ENCODE results near the gene WDR70. TPM values are rescaled to one million over a fixed set of nuclear protein-coding genes. Genes with fewer than 3 reads are reported as not detected.

Gene WDR70
- polyA plus RNA-seq, 1 of the 3 experiments (the other 2 are of a cell fraction), result 14.2 TPM

GRCh38 chr5:37638897-37639296 lies 259.8 kb downstream of the WDR70 start:
- no peak for DNase-seq
- no peaks in the 10 kb centered on the region for H3F3A ChIP-seq (replicated peaks; ENCODE audit: insufficient read depth)
- no peaks in the 10 kb centered on the region for H3K27me3 ChIP-seq (ENCODE audit: insufficient read depth)
- no peaks in the 10 kb centered on the region; the same call in 1 of the 2 replicates for H3K79me2 ChIP-seq (ENCODE audit: insufficient read depth)
- no peaks in the 10 kb centered on the region for H3K36me3 ChIP-seq (replicated peaks in 1 of 2; ENCODE audit: control insufficient read depth in 1 of 2, insufficient read depth in 2 of 2, low read length in 1 of 2)
- WGBS (ENCODE audit: low lambda C conversion rate), result 68% methylated on average over 1 of the region's 1 CpG
- no peak overlapping the region for H3K4me3 ChIP-seq (ENCODE audit: low read depth in 2 of 2, low read length in 1 of 2)
- H3K9me2 ChIP-seq, result no peaks in the 10 kb centered on the region
- no peaks in the 10 kb centered on the region for H3K9me3 ChIP-seq
- no peak overlapping the region for H2AFZ ChIP-seq (ENCODE audit: low read depth)
- no peak overlapping the region for H3K9ac ChIP-seq
- no peak overlapping the region for H3K27ac ChIP-seq (ENCODE audit: low read depth in 2 of 2, low read length in 1 of 2)
- no peaks in the 10 kb centered on the region for H4K20me1 ChIP-seq (ENCODE audit: insufficient read depth)
- CTCF ChIA-PET, result interaction anchor here (1.4 kb wide), 1 partner anchor 10 kb away, joined by 3 read pairs; no protein-coding TSS in a partner anchor
- no peaks in the 10 kb centered on the region; a peak in 1 of 4 replicates for H3K4me1 ChIP-seq (ENCODE audit: control insufficient read depth in 1 of 2, insufficient read depth in 2 of 2, low read depth in 1 of 2, low read length in 1 of 2)
- H3K4me2 ChIP-seq, result no peak overlapping the region
- POLR2A ChIA-PET, result no interaction called here
- TF ChIP-seq EP300 (IDR thresholded peaks at IDR 0.05; ENCODE audit: borderline replicate concordance in 1 of 2, low read depth in 1 of 2, low read length in 1 of 2), result no peak
- no peak for TF ChIP-seq SIN3A (IDR thresholded peaks at IDR 0.05; ENCODE audit: borderline replicate concordance, low read depth, low read length)
- TF ChIP-seq RCOR1 (IDR thresholded peaks at IDR 0.05; ENCODE audit: low read length), result no peak
- no peak for TF ChIP-seq EZH2phosphoT487 (IDR thresholded peaks at IDR 0.05; ENCODE audit: borderline replicate concordance, low read depth)
- TF ChIP-seq USF1 (IDR thresholded peaks at IDR 0.05; ENCODE audit: borderline replicate concordance, low read depth), result no peak
- no peak for TF ChIP-seq RAD21 (IDR thresholded peaks at IDR 0.05; ENCODE audit: low read length)
- no peak for TF ChIP-seq SMC3 (IDR thresholded peaks at IDR 0.05; ENCODE audit: low read depth, low read length)

DNA sequence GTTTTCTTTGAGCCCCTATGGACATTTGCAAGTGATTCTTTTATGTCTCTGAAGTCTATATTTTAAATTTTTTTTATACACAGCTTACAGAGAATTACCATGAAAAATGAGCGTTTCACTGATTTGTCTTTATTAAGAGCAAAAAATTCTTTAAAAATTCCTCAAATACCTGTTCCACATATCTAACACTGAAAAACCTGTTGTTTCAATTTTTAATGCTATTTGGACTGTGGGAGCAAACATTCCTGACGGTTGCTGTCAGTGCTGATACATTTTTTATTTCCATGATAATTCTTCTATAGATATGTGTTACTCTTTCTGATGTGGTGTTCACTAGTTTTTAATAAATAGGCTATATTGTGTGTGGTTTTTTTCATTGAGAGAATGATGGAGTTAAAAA lies 261.0 kb downstream of the WDR70 start:
- Histone ChIP-seq H3K36me3 (replicated peaks in 1 of 2; ENCODE audit: control insufficient read depth in 1 of 2, insufficient read depth in 2 of 2, low read length in 1 of 2) (peaks cover 0 to 3% of the 10 kb centered on the region in 2 experiments), H3K9me2 (no peaks in the 10 kb centered on the region), H3K79me2 (ENCODE audit: insufficient read depth) (no peaks in the 10 kb centered on the region; the same call in 1 of the 2 replicates), H3K27ac (ENCODE audit: low read depth in 2 of 2, low read length in 1 of 2) (no peak overlapping the region), H3K9ac (no peak overlapping the region), H3K27me3 (ENCODE audit: insufficient read depth) (no peaks in the 10 kb centered on the region), H3K4me3 (ENCODE audit: low read depth in 2 of 2, low read length in 1 of 2) (no peak overlapping the region), H3K4me2 (no peak overlapping the region), H3F3A (replicated peaks; ENCODE audit: insufficient read depth) (no peaks in the 10 kb centered on the region), H4K20me1 (ENCODE audit: insufficient read depth) (no peaks in the 10 kb centered on the region), H2AFZ (ENCODE audit: low read depth) (no peak overlapping the region), H3K9me3 (peaks cover 10% of the 10 kb centered on the region; the same call in 1 of the 2 replicates), H3K4me1 (ENCODE audit: control insufficient read depth in 1 of 2, insufficient read depth in 2 of 2, low read depth in 1 of 2, low read length in 1 of 2) (no peaks in the 10 kb centered on the region; a peak in 1 of 4 replicates)
- POLR2A ChIA-PET, result no interaction called here
- no peak for DNase-seq
- TF ChIP-seq TCF12 (IDR thresholded peaks at IDR 0.05), result no peak
- peak; percentile 31; the same call in 1 of the 2 replicates for TF ChIP-seq TEAD4 (IDR thresholded peaks at IDR 0.05; ENCODE audit: borderline replicate concordance, insufficient read depth)
- no peak for TF ChIP-seq GABPA (IDR thresholded peaks at IDR 0.05; ENCODE audit: low read depth)
- TF ChIP-seq MEF2A (IDR thresholded peaks at IDR 0.05; ENCODE audit: borderline replicate concordance, low read depth), result no peak
- TF ChIP-seq YY1 (IDR thresholded peaks at IDR 0.05; ENCODE audit: low read depth), result no peak
- CTCF ChIA-PET, result interaction anchor here (1.4 kb wide), 1 partner anchor 11 kb away, joined by 3 read pairs; no protein-coding TSS in a partner anchor
- 80% methylated on average over 2 of the region's 2 CpGs for WGBS (ENCODE audit: low lambda C conversion rate)

DNA sequence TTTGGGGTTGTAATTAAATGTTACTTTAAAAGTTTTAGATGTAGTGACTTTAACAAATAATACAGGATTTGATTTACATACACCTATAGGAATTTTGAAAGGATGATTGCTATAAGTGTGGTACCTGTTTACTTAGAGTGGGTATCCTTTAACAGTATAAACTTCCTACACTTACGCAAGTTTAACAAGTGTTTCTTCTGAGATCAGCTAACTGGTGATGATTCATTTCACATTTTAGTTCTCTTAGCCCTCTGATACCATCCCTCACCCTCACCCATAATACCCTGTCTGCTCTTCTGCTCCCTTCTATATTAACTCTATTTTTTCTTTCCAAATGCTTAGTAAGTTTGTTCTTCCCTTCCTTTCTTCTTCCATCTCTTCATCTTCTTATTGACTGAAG lies 262.8 kb downstream of the WDR70 start:
- Histone ChIP-seq H3K4me1 (ENCODE audit: control insufficient read depth in 1 of 2, insufficient read depth in 2 of 2, low read depth in 1 of 2, low read length in 1 of 2) (no peaks in the 10 kb centered on the region; a peak in 1 of 4 replicates), H4K20me1 (ENCODE audit: insufficient read depth) (no peaks in the 10 kb centered on the region), H3K9me2 (no peaks in the 10 kb centered on the region), H3K4me2 (no peak overlapping the region), H3F3A (replicated peaks; ENCODE audit: insufficient read depth) (no peaks in the 10 kb centered on the region), H3K27me3 (ENCODE audit: insufficient read depth) (no peaks in the 10 kb centered on the region), H3K9me3 (peaks cover 20% of the 10 kb centered on the region; the same call in 1 of the 2 replicates), H2AFZ (ENCODE audit: low read depth) (no peak overlapping the region), H3K79me2 (ENCODE audit: insufficient read depth) (no peaks in the 10 kb centered on the region; the same call in 1 of the 2 replicates), H3K36me3 (replicated peaks in 1 of 2; ENCODE audit: control insufficient read depth in 1 of 2, insufficient read depth in 2 of 2, low read length in 1 of 2) (peaks cover 0 to 13% of the 10 kb centered on the region in 2 experiments), H3K27ac (ENCODE audit: low read depth in 2 of 2, low read length in 1 of 2) (no peak overlapping the region), H3K4me3 (ENCODE audit: low read depth in 2 of 2, low read length in 1 of 2) (no peak overlapping the region), H3K9ac (no peak overlapping the region)
- no peak for TF ChIP-seq NFIC (IDR thresholded peaks at IDR 0.05; ENCODE audit: borderline replicate concordance)
- TF ChIP-seq RCOR1 (IDR thresholded peaks at IDR 0.05; ENCODE audit: low read length), result no peak
- TF ChIP-seq RAD21 (IDR thresholded peaks at IDR 0.05; ENCODE audit: low read length), result no peak
- TF ChIP-seq, protein P1, sequence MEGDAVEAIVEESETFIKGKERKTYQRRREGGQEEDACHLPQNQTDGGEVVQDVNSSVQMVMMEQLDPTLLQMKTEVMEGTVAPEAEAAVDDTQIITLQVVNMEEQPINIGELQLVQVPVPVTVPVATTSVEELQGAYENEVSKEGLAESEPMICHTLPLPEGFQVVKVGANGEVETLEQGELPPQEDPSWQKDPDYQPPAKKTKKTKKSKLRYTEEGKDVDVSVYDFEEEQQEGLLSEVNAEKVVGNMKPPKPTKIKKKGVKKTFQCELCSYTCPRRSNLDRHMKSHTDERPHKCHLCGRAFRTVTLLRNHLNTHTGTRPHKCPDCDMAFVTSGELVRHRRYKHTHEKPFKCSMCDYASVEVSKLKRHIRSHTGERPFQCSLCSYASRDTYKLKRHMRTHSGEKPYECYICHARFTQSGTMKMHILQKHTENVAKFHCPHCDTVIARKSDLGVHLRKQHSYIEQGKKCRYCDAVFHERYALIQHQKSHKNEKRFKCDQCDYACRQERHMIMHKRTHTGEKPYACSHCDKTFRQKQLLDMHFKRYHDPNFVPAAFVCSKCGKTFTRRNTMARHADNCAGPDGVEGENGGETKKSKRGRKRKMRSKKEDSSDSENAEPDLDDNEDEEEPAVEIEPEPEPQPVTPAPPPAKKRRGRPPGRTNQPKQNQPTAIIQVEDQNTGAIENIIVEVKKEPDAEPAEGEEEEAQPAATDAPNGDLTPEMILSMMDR (IDR thresholded peaks at IDR 0.05), result no peak
- TF ChIP-seq GABPA (IDR thresholded peaks at IDR 0.05; ENCODE audit: low read depth), result no peak
- TF ChIP-seq CHD2 (IDR thresholded peaks at IDR 0.05; ENCODE audit: low read length, partially characterized antibody), result no peak
- no peak for TF ChIP-seq EP300 (IDR thresholded peaks at IDR 0.05; ENCODE audit: borderline replicate concordance in 1 of 2, low read depth in 1 of 2, low read length in 1 of 2)
- TF ChIP-seq MXI1 (IDR thresholded peaks at IDR 0.05; ENCODE audit: low read depth, low read length), result no peak
- TF ChIP-seq FOXJ3 (CRISPR knock-in tag; IDR thresholded peaks at IDR 0.05), result no peak
- CTCF ChIA-PET, result no interaction called here
- DNase-seq, result no peak
- POLR2A ChIA-PET, result no interaction called here
- WGBS (ENCODE audit: low lambda C conversion rate), result 96% methylated on average over 1 of the region's 1 CpG
